ENCODE measurements around the gene ABLIM1. TPM values are rescaled to one million over a fixed set of nuclear protein-coding genes. Genes with fewer than 3 reads are reported as not detected.

ABLIM1 gene
- total RNA-seq, 1 donor from 2014 or later: 144 TPM

- H3K27ac ChIP-seq: peak overlapping the region; percentile 37
- H3K36me3 ChIP-seq: no peaks in the 10 kb centered on the region
- intact Hi-C loops (cut with DNase I): no loop called here
- H3K4me1 ChIP-seq: peaks cover 28% of the 10 kb centered on the region
- H3K4me3 ChIP-seq: no peak overlapping the region
- DNase-seq (no peak), ATAC-seq (no peak)
- no peaks in the 10 kb centered on the region for H3K9me3 ChIP-seq
- no peak for TF ChIP-seq CTCF (IDR thresholded peaks at IDR 0.05)
- H3K27me3 ChIP-seq: no peaks in the 10 kb centered on the region
Observed at GRCh38 chr10:114652402-114653368, 5.4 kb downstream of the ABLIM1 start.

GRCh38 chr10:114650831-114651230 is 7.2 kb downstream of the ABLIM1 start:
- no peak for DNase-seq
- no peak overlapping the region for H3K27ac ChIP-seq

GRCh38 chr10:114650266-114650665 is 7.8 kb downstream of the ABLIM1 start:
- DNase-seq: no peak
- peak overlapping the region; percentile 27 for H3K27ac ChIP-seq
- no peaks in the 10 kb centered on the region for H3K36me3 ChIP-seq
- H3K27me3 ChIP-seq: no peaks in the 10 kb centered on the region
- TF ChIP-seq CTCF (IDR thresholded peaks at IDR 0.05): no peak
- ATAC-seq: no peak
- intact Hi-C loops (cut with DNase I): no loop called here
- no peaks in the 10 kb centered on the region for H3K9me3 ChIP-seq
- H3K4me1 ChIP-seq: peaks cover 31% of the 10 kb centered on the region
- H3K4me3 ChIP-seq: no peak overlapping the region

More at GRCh38 chr10:114650831-114651230, 7.2 kb downstream of the ABLIM1 start:
- no peak for TF ChIP-seq CTCF (IDR thresholded peaks at IDR 0.05)
- Histone ChIP-seq H3K4me3 (no peak overlapping the region), H3K27me3 (no peaks in the 10 kb centered on the region), H3K36me3 (no peaks in the 10 kb centered on the region), H3K4me1 (peaks cover 28% of the 10 kb centered on the region), H3K9me3 (no peaks in the 10 kb centered on the region)
- intact Hi-C loops (cut with DNase I): no loop called here
- ATAC-seq: no peak

- no peak for TF ChIP-seq CTCF (IDR thresholded peaks at IDR 0.05)
- H3K36me3 ChIP-seq: no peaks in the 10 kb centered on the region
- ATAC-seq (no peak), DNase-seq (no peak)
- no peaks in the 10 kb centered on the region for H3K27me3 ChIP-seq
- peak overlapping the region; percentile 27 for H3K27ac ChIP-seq
- H3K9me3 ChIP-seq: no peaks in the 10 kb centered on the region
- peaks cover 33% of the 10 kb centered on the region for H3K4me1 ChIP-seq
- no peak overlapping the region for H3K4me3 ChIP-seq
- intact Hi-C loops (cut with DNase I): no loop called here
Observed at GRCh38 chr10:114649217-114649903, 8.7 kb downstream of the ABLIM1 start.

GRCh38 chr10:114648368-114648767 is 9.7 kb downstream of the ABLIM1 start:
- H3K27ac ChIP-seq: no peak overlapping the region
- no peak for DNase-seq
- TF ChIP-seq CTCF (IDR thresholded peaks at IDR 0.05): no peak

More at GRCh38 chr10:114648368-114648767, 9.7 kb downstream of the ABLIM1 start:
- Histone ChIP-seq H3K36me3 (no peaks in the 10 kb centered on the region), H3K4me3 (no peak overlapping the region), H3K9me3 (no peaks in the 10 kb centered on the region), H3K27me3 (no peaks in the 10 kb centered on the region), H3K4me1 (peaks cover 26% of the 10 kb centered on the region)
- no peak for ATAC-seq
- intact Hi-C loops (cut with DNase I): no loop called here
